Nephron (organoid): ENCODE measurements around the gene ZNF526.
A peak's percentile ranks its signal among the peaks of the same experiment; 100 is the strongest.
"Not testable (repeated sequence)": the region's sequence is repeated elsewhere in the genome, so short reads cannot be mapped to it uniquely, and the experiment has no call there.

ENCODE experiments used
- H3K27ac Mint-ChIP-seq, 3 experiments: 2 replicates each; pipeline ENCODE4 v1.8.0; 2020; ENCODE audit warnings: mixed read lengths in 3 of 3, mild to moderate bottlenecking in 2 of 3, moderate library complexity in 1 of 3
- H3K27me3 Mint-ChIP-seq: 2 replicates; pipeline ENCODE4 v1.8.0; 2021; ENCODE audit warnings: low read depth, mild to moderate bottlenecking, moderate library complexity, mixed read lengths
- H3K36me3 Mint-ChIP-seq: 2 replicates; pipeline ENCODE4 v1.8.0; 2020; ENCODE audit warnings: low read depth, mixed read lengths
- H3K4me1 Mint-ChIP-seq: 2 replicates; pipeline ENCODE4 v1.8.0; 2020; ENCODE audit warnings: mixed read lengths
- H3K4me3 Mint-ChIP-seq, 3 experiments: 2 replicates each; pipeline ENCODE4 v1.8.0; 2020; ENCODE audit warnings: mild to moderate bottlenecking in 3 of 3, mixed read lengths in 3 of 3, moderate library complexity in 2 of 3
- H3K9me3 Mint-ChIP-seq: 2 replicates; pipeline ENCODE4 v1.8.0; 2020; ENCODE audit warnings: mixed read lengths
- CTCF ChIP-seq, 3 experiments: fragments of 200-600 bp; sonication (generic); IDR thresholded peaks; one replicate each; pipeline ENCODE4 v1.5.0; 2021; ENCODE audit warnings: antibody characterized with exemption in 3 of 3; ENCODE audit not compliant: unreplicated experiment in 3 of 3

The ZNF526 gene

GRCh38 chr19:42254089-42254849, 34.2 kb downstream of the ZNF526 start:
- peak overlapping the region; percentile 78 to 83 (median 83) for H3K4me3 Mint-ChIP-seq
- TF ChIP-seq CTCF (IDR thresholded peaks at IDR 0.05; ENCODE audit: unreplicated experiment in 3 of 3): no peak
- H3K27ac Mint-ChIP-seq: peak overlapping the region in 2 of 3 experiments; percentile 44 to 94
- H3K27me3 Mint-ChIP-seq: no peaks in the 10 kb centered on the region
- peaks cover 16% of the 10 kb centered on the region for H3K4me1 Mint-ChIP-seq
- H3K9me3 Mint-ChIP-seq: no peaks in the 10 kb centered on the region
- peaks cover 9% of the 10 kb centered on the region for H3K36me3 Mint-ChIP-seq

- no peak for TF ChIP-seq CTCF (IDR thresholded peaks at IDR 0.05; ENCODE audit: unreplicated experiment in 3 of 3)
- Mint-ChIP-seq H3K27me3 (no peaks in the 10 kb centered on the region), H3K4me3 (peak within 1 kb of the TSS; percentile 83 to 87 (median 83)), H3K4me1 (peaks cover 16% of the 10 kb centered on the region), H3K9me3 (no peaks in the 10 kb centered on the region), H3K36me3 (peaks cover 5% of the 10 kb centered on the region), H3K27ac (peak within 1 kb of the TSS; percentile 88 to 94 (median 88))
These were observed 35.0 kb downstream of the ZNF526 start, which contains the start of gene ERF for GRCh38 chr19:42254850-42255765. Gene ERF, minus strand, starts transcription at chr19:42255128. Its CDS starts 129 bp downstream, at chr19:42254999.

- Mint-ChIP-seq H3K9me3 (no peaks in the 10 kb centered on the region), H3K27me3 (no peaks in the 10 kb centered on the region), H3K4me1 (peaks cover 16% of the 10 kb centered on the region), H3K27ac (peak overlapping the region; percentile 88 to 94 (median 88)), H3K36me3 (peaks cover 5% of the 10 kb centered on the region), H3K4me3 (peak overlapping the region; percentile 83 to 87 (median 83))
- TF ChIP-seq CTCF (IDR thresholded peaks at IDR 0.05; ENCODE audit: unreplicated experiment in 3 of 3): no peak
These were observed 35.9 kb downstream of the ZNF526 start for GRCh38 chr19:42255766-42256745.

- not testable (repeated sequence) for H3K4me1 Mint-ChIP-seq
These were observed 37.7 kb downstream of the ZNF526 start for GRCh38 chr19:42257842-42258241.

GRCh38 chr19:42261763-42262162, 41.7 kb downstream of the ZNF526 start:
- H3K9me3 Mint-ChIP-seq: no peaks in the 10 kb centered on the region
- no peak for TF ChIP-seq CTCF (IDR thresholded peaks at IDR 0.05; ENCODE audit: unreplicated experiment in 3 of 3)
- H3K36me3 Mint-ChIP-seq: no peaks in the 10 kb centered on the region
- peaks cover 1% of the 10 kb centered on the region for H3K4me1 Mint-ChIP-seq
- no peak overlapping the region for H3K27ac Mint-ChIP-seq
- H3K27me3 Mint-ChIP-seq: no peaks in the 10 kb centered on the region
- H3K4me3 Mint-ChIP-seq: no peak overlapping the region

More at GRCh38 chr19:42257842-42258241, 37.7 kb downstream of the ZNF526 start:
- peak overlapping the region in 1 of 3 experiments; percentile 21 for H3K4me3 Mint-ChIP-seq
- H3K27ac Mint-ChIP-seq, H3K9me3 Mint-ChIP-seq, H3K36me3 Mint-ChIP-seq, H3K27me3 Mint-ChIP-seq: not testable (repeated sequence)

- peak overlapping the region in 1 of 3 experiments; percentile 4 for H3K27ac Mint-ChIP-seq
- not testable (repeated sequence) for H3K9me3 Mint-ChIP-seq, H3K36me3 Mint-ChIP-seq, H3K27me3 Mint-ChIP-seq
- H3K4me1 Mint-ChIP-seq: peaks cover 21% of the 10 kb centered on the region
- H3K4me3 Mint-ChIP-seq: peak overlapping the region in 2 of 3 experiments; percentile 9 to 31
These were observed 46.0 kb downstream of the ZNF526 start for GRCh38 chr19:42266105-42266504.

GRCh38 chr19:42266928-42267603, 47.0 kb downstream of the ZNF526 start:
- H3K9me3 Mint-ChIP-seq, H3K27me3 Mint-ChIP-seq, H3K27ac Mint-ChIP-seq, H3K36me3 Mint-ChIP-seq: not testable (repeated sequence)
- Mint-ChIP-seq H3K4me3 (peak overlapping the region in 2 of 3 experiments; percentile 57 to 64), H3K4me1 (peaks cover 25% of the 10 kb centered on the region)
